ENCODE measurements around the gene MACROD2.

DNA sequence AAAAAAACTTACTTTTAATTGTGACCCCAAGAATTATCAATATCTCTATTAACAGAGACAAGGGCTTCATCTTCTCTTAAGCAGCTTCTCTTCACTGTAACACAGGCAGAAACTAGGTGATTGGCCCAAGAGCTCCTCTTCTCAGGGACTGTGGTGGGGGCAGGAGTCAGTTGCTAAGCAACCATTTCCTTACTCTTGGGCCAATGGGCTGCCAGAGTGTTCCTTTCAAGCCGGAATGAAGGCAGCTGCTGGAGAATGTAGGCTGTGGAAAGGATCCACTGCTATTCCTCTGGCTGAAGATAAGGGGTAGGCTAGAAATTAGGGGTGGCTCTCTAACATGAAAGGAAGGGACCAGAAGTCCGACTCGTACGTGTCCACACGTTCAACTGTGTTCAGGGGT lies 4.9 kb upstream of the MACROD2 start, which contains the start of gene SEL1L2:
- TF ChIP-seq, protein P1, sequence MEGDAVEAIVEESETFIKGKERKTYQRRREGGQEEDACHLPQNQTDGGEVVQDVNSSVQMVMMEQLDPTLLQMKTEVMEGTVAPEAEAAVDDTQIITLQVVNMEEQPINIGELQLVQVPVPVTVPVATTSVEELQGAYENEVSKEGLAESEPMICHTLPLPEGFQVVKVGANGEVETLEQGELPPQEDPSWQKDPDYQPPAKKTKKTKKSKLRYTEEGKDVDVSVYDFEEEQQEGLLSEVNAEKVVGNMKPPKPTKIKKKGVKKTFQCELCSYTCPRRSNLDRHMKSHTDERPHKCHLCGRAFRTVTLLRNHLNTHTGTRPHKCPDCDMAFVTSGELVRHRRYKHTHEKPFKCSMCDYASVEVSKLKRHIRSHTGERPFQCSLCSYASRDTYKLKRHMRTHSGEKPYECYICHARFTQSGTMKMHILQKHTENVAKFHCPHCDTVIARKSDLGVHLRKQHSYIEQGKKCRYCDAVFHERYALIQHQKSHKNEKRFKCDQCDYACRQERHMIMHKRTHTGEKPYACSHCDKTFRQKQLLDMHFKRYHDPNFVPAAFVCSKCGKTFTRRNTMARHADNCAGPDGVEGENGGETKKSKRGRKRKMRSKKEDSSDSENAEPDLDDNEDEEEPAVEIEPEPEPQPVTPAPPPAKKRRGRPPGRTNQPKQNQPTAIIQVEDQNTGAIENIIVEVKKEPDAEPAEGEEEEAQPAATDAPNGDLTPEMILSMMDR (IDR thresholded peaks at IDR 0.05) = no peak
- no peak for TF ChIP-seq ZFX (IDR thresholded peaks at IDR 0.05; ENCODE audit: borderline replicate concordance)
